ENCODE data around the gene ICOS.
A peak's percentile ranks its signal among the peaks of the same experiment; 100 is the strongest.
"Not testable (repeated sequence)": the region's sequence is repeated elsewhere in the genome, so short reads cannot be mapped to it uniquely, and the experiment has no call there.

The ICOS gene

DNA sequence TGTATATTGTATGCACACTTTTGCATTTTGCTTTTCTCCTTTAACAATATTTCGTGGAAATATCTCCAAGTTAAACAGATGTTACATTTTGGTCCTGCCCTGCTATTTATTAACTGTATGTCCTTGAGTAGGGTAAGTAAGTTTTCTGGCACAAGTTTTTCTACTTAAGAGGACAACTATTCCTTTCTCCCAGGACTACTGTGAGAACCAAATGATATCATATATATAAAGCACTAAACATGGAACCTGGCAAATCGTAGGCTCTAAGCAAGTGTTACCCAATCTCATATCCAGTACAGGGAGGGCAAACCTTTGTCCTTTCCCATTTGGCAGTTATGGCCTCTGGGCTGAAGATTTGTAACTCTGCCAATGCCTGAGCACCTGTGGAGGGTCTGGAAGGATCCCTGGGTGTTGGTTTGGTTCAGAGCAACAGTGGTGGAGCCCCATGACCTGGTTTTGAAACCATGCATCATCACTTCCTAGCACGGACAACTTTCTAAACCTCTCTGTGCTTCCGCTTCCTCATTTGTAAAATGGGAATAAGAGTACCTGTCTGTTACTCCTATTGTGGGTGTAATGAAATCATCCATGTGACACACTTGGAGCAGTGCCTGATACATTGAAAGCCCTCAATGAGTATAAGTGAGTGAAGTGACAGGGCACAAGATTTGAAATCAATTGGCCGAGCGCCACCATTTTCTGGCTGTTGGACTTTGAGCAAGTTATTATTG, 28.3 kb upstream of the ICOS start:
- H3K4me3 Mint-ChIP-seq: no peak overlapping the region
- no peaks in the 10 kb centered on the region for H3K27me3 Mint-ChIP-seq (ENCODE audit: low read depth)
- peaks cover 19% of the 10 kb centered on the region for H3K4me1 Mint-ChIP-seq (ENCODE audit: low read depth)
- no peak overlapping the region for H3K27ac Mint-ChIP-seq
- DNase-seq (ENCODE audit: low spot score): no peak
- H3K36me3 Mint-ChIP-seq (ENCODE audit: low read depth): peaks cover 3% of the 10 kb centered on the region
- H3K9me3 Mint-ChIP-seq: no peaks in the 10 kb centered on the region

DNA sequence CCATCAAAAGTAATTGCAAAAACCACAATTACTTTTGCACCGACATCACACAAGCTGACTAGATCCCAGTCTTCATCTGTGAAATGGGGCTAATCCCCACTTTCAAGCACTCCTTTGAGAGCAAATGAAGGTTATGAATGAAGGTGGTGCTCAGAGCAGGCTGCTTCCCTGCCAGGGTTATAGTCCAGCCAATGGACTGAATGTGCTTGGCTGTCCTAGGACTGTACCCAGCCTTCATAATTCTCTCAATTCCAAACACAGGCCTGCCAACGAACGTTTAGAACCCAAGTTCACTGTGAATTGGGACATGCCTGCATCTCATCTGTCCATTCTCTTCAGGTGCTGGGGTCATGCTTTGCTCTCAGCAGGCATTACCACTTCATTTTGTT, 27.8 kb upstream of the ICOS start:
- peaks cover 3% of the 10 kb centered on the region for H3K36me3 Mint-ChIP-seq (ENCODE audit: low read depth)
- no peaks in the 10 kb centered on the region for H3K9me3 Mint-ChIP-seq
- no peak for DNase-seq (ENCODE audit: low spot score)
- no peak overlapping the region for H3K4me3 Mint-ChIP-seq
- no peak overlapping the region for H3K27ac Mint-ChIP-seq
- no peaks in the 10 kb centered on the region for H3K27me3 Mint-ChIP-seq (ENCODE audit: low read depth)
- H3K4me1 Mint-ChIP-seq (ENCODE audit: low read depth): peaks cover 19% of the 10 kb centered on the region

DNA sequence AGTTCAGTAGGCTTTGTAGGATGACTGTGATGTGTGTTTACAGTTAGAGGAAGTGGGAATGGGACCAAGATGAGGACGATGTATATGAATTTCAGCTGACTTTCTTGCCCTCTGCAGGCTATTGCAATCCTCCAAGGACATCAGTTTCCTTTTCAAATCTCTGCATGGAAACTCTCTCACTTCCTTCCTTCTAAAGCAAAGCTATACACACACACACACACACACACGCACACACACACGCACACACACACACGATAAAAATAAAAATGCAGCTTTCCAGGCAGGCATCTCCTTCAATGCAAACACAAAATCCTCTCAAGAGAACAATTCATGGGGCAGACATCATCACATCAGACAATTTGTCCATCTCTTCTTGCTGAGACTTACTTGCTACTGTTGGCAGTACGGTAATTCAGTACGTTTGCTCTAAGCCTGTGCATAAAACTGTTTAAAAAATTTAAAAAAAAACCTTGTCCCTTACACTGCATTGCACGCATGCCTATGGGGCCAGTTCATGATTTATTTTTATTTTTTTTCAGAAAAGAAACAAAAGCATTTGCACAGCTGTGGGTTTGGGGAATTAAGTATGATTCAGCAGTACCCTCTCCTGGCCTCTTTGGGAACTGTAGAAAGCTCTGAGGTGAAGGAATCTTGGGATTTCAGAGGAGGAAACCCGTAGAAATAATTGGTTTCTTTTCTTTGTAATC, 27.1 kb upstream of the ICOS start:
- H3K27me3 Mint-ChIP-seq (ENCODE audit: low read depth): no peaks in the 10 kb centered on the region
- no peak for DNase-seq (ENCODE audit: low spot score)
- H3K9me3 Mint-ChIP-seq: no peaks in the 10 kb centered on the region
- H3K36me3 Mint-ChIP-seq (ENCODE audit: low read depth): peaks cover 3% of the 10 kb centered on the region
- peak overlapping the region; percentile 20 for H3K4me3 Mint-ChIP-seq
- H3K4me1 Mint-ChIP-seq (ENCODE audit: low read depth): peaks cover 19% of the 10 kb centered on the region
- H3K27ac Mint-ChIP-seq: no peak overlapping the region

DNA sequence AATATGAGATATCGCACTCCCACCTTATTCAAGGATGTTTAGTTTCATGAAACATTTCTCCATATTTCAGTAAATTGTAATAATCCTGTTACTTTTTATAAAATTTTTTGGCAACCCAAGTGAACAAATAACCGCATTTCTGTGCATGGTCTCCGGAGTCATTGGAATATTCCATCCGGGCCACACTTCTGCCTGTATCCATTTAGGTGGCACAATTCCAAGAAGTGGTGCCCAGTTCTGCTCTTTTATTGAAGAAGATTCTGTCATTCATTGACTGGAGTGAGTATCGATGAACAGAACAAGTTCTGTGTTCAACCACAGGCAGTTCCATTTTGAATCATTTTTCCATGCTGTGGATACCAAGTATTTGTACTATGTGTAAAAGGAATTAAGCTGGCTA, 26.6 kb upstream of the ICOS start:
- DNase-seq (ENCODE audit: low spot score): peak; percentile 48
- peaks cover 22% of the 10 kb centered on the region for H3K4me1 Mint-ChIP-seq (ENCODE audit: low read depth)
- H3K36me3 Mint-ChIP-seq (ENCODE audit: low read depth): no peaks in the 10 kb centered on the region
- no peaks in the 10 kb centered on the region for H3K27me3 Mint-ChIP-seq (ENCODE audit: low read depth)
- no peaks in the 10 kb centered on the region for H3K9me3 Mint-ChIP-seq
- H3K4me3 Mint-ChIP-seq: no peak overlapping the region
- H3K27ac Mint-ChIP-seq: no peak overlapping the region

DNA sequence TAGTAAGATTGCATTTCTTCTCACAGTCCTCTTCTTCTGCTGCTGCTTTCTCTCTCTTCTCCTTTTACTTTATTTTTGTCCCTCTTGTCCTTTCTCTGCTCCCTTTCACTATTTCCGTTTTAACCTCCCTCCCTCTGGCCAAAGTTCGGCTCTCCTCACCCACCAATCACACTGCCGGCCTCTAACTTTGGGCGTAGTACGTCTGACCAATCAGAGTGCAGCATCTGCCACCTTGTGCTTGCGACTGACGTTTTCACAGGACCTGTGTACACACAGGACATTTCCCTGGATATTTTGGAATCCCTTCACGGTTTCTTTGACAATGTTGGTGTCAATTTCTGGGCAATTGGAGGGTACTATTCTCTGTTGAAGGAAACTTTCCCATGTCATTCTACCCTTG, 22.6 kb upstream of the ICOS start:
- Mint-ChIP-seq H3K27ac (no peak overlapping the region), H3K4me1 (ENCODE audit: low read depth) (peaks cover 22% of the 10 kb centered on the region), H3K9me3 (no peaks in the 10 kb centered on the region), H3K36me3 (ENCODE audit: low read depth) (no peaks in the 10 kb centered on the region), H3K27me3 (ENCODE audit: low read depth) (no peaks in the 10 kb centered on the region), H3K4me3 (no peak overlapping the region)
- DNase-seq (ENCODE audit: low spot score): no peak

DNA sequence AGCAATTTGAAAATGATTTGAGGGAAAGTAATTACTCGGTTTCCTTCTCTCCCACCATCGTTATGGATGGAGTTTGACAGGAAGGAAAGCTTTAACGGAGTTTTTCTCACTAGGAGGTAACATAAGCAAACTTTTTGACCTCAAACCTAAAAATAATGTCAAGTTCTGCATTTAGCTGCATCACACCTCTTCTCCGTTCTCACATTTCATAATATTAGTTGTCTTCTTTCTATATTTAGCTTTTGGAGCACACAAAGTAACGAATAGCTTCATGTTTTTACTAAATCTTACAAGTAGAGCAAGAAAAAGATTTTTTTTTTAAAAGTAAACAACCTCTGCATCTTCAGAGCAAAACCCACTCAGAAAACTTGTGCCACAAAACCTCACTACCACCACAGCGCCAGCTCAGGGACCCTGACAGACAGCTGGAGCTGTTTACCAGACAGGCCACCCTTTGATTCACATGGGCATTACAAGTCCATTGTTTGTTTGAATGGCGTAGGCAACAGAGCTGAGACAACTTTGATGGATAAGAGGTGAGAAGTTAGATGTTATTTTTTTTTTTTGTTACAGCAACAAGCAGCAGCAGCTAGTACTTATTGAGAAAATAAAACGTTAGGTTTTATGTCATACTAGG, 21.9 kb upstream of the ICOS start:
- no peak overlapping the region for H3K4me3 Mint-ChIP-seq
- H3K4me1 Mint-ChIP-seq (ENCODE audit: low read depth): peaks cover 17% of the 10 kb centered on the region
- DNase-seq (ENCODE audit: low spot score): no peak
- H3K27ac Mint-ChIP-seq: no peak overlapping the region
- H3K36me3 Mint-ChIP-seq (ENCODE audit: low read depth): no peaks in the 10 kb centered on the region
- no peaks in the 10 kb centered on the region for H3K27me3 Mint-ChIP-seq (ENCODE audit: low read depth)
- H3K9me3 Mint-ChIP-seq: no peaks in the 10 kb centered on the region

DNA sequence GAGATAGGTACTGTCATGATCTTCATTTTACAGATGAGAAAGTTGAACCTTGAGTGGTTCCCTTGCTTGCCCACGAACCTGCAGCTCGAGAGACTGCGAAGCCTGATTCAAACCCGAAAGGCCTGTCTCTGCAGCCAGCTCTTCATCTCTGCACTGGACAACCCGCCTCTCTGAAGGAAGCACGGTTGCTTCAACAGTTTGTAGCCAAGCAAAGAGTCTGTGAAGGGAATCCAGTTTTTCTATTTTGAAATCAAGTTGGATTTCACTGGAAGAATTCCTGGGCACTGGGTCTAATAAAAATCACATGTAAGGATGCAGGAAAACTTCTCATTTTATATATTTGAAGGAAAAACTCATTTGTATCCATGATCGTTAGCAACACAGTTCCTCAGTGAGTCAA, 21.3 kb upstream of the ICOS start:
- Mint-ChIP-seq H3K4me1 (ENCODE audit: low read depth) (peaks cover 12% of the 10 kb centered on the region), H3K4me3 (no peak overlapping the region), H3K27ac (no peak overlapping the region), H3K36me3 (ENCODE audit: low read depth) (no peaks in the 10 kb centered on the region), H3K27me3 (ENCODE audit: low read depth) (no peaks in the 10 kb centered on the region), H3K9me3 (no peaks in the 10 kb centered on the region)
- DNase-seq (ENCODE audit: low spot score): no peak

DNA sequence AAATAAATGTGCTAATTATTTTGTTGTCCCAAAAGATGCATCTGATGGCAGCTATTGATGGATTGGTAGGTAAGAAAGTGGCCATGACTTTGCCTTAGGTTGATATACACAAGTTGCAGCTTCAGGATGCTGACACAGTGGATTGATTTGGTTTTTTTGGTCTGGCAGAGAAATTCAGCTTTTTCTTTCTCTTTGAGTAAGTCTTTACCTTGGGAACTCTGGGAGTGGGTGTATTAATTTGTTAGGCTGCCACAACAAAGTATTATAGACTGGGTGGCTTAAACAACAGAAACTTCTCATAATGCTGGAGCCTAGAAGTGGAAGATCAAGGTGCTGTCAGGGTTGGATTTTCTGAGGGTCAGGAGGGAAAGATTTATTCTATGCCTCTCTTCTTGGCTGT, 19.8 kb upstream of the ICOS start:
- Mint-ChIP-seq H3K36me3 (ENCODE audit: low read depth) (no peaks in the 10 kb centered on the region), H3K9me3 (no peaks in the 10 kb centered on the region), H3K4me1 (ENCODE audit: low read depth) (peaks cover 11% of the 10 kb centered on the region), H3K4me3 (no peak overlapping the region), H3K27me3 (ENCODE audit: low read depth) (peaks cover 3% of the 10 kb centered on the region), H3K27ac (no peak overlapping the region)
- no peak for DNase-seq (ENCODE audit: low spot score)

DNA sequence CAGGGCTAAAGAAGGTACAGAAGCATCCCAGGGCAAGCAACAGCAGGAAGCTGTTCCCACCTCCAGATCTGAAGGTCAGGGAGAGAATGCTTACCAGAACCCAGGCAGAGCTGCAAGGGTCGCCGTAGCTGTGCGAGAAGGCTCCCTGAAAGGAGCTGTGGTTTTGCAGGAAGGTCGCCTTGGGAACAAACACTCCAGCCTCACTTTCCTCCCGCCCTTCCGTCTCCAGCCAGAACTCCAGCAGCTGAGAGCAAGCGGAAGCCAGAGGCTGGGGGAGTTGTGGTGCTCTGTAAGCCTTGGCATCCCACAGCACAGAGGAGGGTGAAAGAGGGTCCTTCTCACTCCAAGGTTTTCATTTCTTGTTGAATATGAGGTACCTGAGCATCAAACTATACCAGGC, 18.3 kb upstream of the ICOS start:
- peaks cover 9% of the 10 kb centered on the region for H3K4me1 Mint-ChIP-seq (ENCODE audit: low read depth)
- no peak overlapping the region for H3K4me3 Mint-ChIP-seq
- no peaks in the 10 kb centered on the region for H3K9me3 Mint-ChIP-seq
- no peaks in the 10 kb centered on the region for H3K36me3 Mint-ChIP-seq (ENCODE audit: low read depth)
- H3K27ac Mint-ChIP-seq: no peak overlapping the region
- peaks cover 4% of the 10 kb centered on the region for H3K27me3 Mint-ChIP-seq (ENCODE audit: low read depth)
- DNase-seq (ENCODE audit: low spot score): no peak

DNA sequence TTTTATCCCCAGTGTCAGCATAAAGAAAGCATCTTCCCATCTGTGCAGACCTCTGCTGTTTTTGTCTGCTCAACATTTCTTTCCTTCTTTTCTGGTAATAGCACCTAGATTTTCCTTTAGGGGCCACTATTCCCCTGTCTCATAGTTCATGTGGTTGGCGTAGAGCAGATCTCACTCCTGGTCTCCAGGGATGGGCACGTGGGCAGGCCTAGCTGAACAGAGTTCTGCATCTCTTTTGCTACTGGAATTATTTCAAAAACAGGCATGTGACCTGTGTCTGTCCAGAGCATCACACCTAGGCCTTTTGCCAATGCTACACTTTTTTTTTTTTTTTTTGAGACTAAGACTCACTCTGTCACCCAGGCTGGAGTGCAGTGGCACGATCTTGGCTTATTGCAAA, 17.7 kb upstream of the ICOS start:
- no peak for DNase-seq (ENCODE audit: low spot score)
- Mint-ChIP-seq H3K4me3 (no peak overlapping the region), H3K9me3 (no peaks in the 10 kb centered on the region), H3K27ac (no peak overlapping the region), H3K36me3 (ENCODE audit: low read depth) (no peaks in the 10 kb centered on the region), H3K27me3 (ENCODE audit: low read depth) (peaks cover 4% of the 10 kb centered on the region), H3K4me1 (ENCODE audit: low read depth) (peaks cover 9% of the 10 kb centered on the region)

DNA sequence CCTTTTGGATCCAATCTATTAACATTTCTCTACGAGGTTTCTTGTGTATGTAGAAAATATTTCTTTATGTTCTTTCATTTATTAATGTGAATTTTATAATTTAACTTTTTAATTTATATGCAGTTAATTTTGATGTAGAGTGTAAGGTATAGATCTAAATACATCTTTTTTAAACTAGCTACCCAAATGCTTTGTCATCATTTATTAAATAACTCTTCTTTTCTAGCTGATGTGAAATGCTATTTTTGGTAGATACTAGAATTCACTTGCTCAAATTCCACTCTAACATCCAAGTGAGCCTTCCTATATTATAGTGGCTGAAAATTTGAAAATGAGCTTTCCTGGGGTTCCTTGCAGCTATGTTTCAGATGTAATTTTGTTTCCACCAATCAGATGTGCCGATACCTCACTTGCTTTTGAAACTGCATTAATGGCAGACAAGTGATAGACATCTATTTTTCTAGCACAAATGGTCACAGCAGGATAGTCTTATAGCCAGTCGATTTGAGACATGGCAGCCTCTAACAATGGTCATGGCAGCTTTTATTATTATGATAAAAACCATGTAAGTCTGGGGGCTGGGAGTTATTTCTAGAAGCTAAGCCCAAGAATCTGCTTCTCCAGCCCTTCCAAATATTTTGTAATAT, 10.9 kb upstream of the ICOS start:
- H3K4me1 Mint-ChIP-seq (ENCODE audit: low read depth): peaks cover 5% of the 10 kb centered on the region
- H3K4me3 Mint-ChIP-seq: no peak overlapping the region
- no peaks in the 10 kb centered on the region for H3K36me3 Mint-ChIP-seq (ENCODE audit: low read depth)
- H3K27ac Mint-ChIP-seq: no peak overlapping the region
- peaks cover 19% of the 10 kb centered on the region for H3K27me3 Mint-ChIP-seq (ENCODE audit: low read depth)
- H3K9me3 Mint-ChIP-seq: no peaks in the 10 kb centered on the region
- no peak for DNase-seq (ENCODE audit: low spot score)

DNA sequence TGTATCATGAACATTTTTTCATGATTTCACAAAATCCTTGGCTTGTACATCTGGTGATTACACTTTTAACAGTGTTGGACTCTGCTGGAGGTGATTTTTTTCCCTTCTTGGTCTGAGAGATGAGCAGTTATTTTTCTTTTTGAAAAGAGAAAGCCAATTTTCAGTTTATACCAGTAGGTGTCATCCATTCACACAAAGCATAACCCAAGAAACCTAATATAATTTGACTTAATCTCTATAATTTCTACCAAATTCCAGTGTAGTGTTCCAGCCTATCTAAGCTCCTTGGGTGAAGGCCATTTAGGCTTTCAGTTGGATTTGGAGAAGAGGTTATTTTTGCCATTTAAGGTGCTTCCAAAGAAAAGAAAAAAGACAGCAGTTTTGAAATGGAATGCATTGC, 7.7 kb upstream of the ICOS start:
- peaks cover 14% of the 10 kb centered on the region for H3K27me3 Mint-ChIP-seq (ENCODE audit: low read depth)
- peaks cover 20% of the 10 kb centered on the region for H3K4me1 Mint-ChIP-seq (ENCODE audit: low read depth)
- H3K9me3 Mint-ChIP-seq: no peaks in the 10 kb centered on the region
- no peaks in the 10 kb centered on the region for H3K36me3 Mint-ChIP-seq (ENCODE audit: low read depth)
- no peak overlapping the region for H3K4me3 Mint-ChIP-seq
- DNase-seq (ENCODE audit: low spot score): no peak
- no peak overlapping the region for H3K27ac Mint-ChIP-seq

DNA sequence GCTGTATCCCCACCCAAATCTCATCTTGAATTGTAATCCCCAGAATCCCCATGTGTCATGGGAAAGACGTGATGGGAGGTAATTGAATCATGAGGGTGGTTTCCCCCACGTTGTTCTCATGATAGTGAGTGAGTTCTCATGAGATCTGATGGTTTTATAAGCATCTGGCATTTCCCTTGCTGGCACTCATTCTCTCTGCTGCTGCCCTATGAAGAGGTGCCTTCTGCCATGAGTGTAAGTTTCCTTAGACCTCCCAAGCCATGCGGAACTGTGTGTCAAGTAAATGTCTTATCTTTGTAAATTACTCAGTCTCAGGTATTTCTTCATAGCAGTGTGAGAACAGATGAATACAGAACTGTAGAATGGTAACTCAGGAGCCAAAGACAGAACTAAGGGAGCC, 5.3 kb upstream of the ICOS start:
- peak; percentile 49 for DNase-seq (ENCODE audit: low spot score)
- H3K4me1 Mint-ChIP-seq (ENCODE audit: low read depth): peaks cover 36% of the 10 kb centered on the region
- not testable (repeated sequence) for H3K4me3 Mint-ChIP-seq; H3K36me3 Mint-ChIP-seq (ENCODE audit: low read depth); H3K27ac Mint-ChIP-seq; H3K9me3 Mint-ChIP-seq
- H3K27me3 Mint-ChIP-seq (ENCODE audit: low read depth): peaks cover 10% of the 10 kb centered on the region

DNA sequence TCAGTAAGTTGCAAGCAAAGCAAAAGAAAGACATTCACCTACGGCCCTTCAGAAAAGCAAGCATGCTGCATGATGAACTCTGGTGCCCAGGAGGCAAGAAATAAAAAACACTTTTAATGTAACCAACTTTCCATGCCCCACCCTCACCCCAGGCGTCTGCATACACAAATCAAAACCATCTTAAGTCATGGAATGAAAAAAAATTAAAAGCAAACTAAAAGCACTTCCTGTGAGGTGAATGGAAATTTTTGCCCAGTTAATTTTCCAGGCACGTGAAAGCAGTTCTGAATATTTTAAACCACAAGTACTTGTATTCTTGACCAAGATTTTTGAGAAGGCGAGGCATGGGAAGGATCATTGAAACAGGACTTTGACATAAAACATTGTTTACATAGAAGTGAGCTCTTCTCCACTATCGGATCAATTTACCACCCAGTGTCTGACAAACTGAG, 2.5 kb upstream of the ICOS start:
- DNase-seq (ENCODE audit: low spot score): peak; percentile 72
- H3K36me3 Mint-ChIP-seq (ENCODE audit: low read depth): peaks cover 20% of the 10 kb centered on the region
- H3K4me3 Mint-ChIP-seq: peak overlapping the region; percentile 55
- no peaks in the 10 kb centered on the region for H3K9me3 Mint-ChIP-seq
- H3K27me3 Mint-ChIP-seq (ENCODE audit: low read depth): no peaks in the 10 kb centered on the region
- H3K27ac Mint-ChIP-seq: peak overlapping the region; percentile 91
- peaks cover 41% of the 10 kb centered on the region for H3K4me1 Mint-ChIP-seq (ENCODE audit: low read depth)
